ENCODE data around the gene PTPRZ1. TPM values are rescaled to one million over a fixed set of nuclear protein-coding genes. Genes with fewer than 3 reads are reported as not detected.

PTPRZ1 gene
- total RNA-seq, 1 donor from 2014 or later: 4.7 TPM

GRCh38 chr7:122035876-122036275 is 162.9 kb downstream of the PTPRZ1 start:
- Histone ChIP-seq H3K36me3 (ENCODE audit: control insufficient read depth in 3 of 3, insufficient read depth in 3 of 3, low read length in 3 of 3) (no peaks in the 10 kb centered on the region), H3K27ac (ENCODE audit: low read depth, low read length) (no peak overlapping the region), H3K4me1 (ENCODE audit: control insufficient read depth in 3 of 3, insufficient read depth in 3 of 3, low read length in 3 of 3) (no peaks in the 10 kb centered on the region), H3K9ac (ENCODE audit: low read depth in 1 of 3, low read length in 3 of 3) (no peak overlapping the region), H3K27me3 (ENCODE audit: control insufficient read depth in 3 of 3, insufficient read depth in 3 of 3, low read length in 3 of 3) (no peaks in the 10 kb centered on the region), H3K9me3 (ENCODE audit: control insufficient read depth in 3 of 3, low read length in 3 of 3) (no peaks in the 10 kb centered on the region), H3K4me3 (ENCODE audit: low read length in 3 of 3) (no peak overlapping the region)

GRCh38 chr7:122038134-122038533 is 165.2 kb downstream of the PTPRZ1 start:
- H3K27ac ChIP-seq (ENCODE audit: low read depth, low read length): no peak overlapping the region
- no peak overlapping the region for H3K4me3 ChIP-seq (ENCODE audit: low read length in 3 of 3)
- no peak overlapping the region for H3K9ac ChIP-seq (ENCODE audit: low read depth in 1 of 3, low read length in 3 of 3)
- no peaks in the 10 kb centered on the region for H3K36me3 ChIP-seq (ENCODE audit: control insufficient read depth in 3 of 3, insufficient read depth in 3 of 3, low read length in 3 of 3)
- no peaks in the 10 kb centered on the region for H3K9me3 ChIP-seq (ENCODE audit: control insufficient read depth in 3 of 3, low read length in 3 of 3)
- H3K4me1 ChIP-seq (ENCODE audit: control insufficient read depth in 3 of 3, insufficient read depth in 3 of 3, low read length in 3 of 3): no peaks in the 10 kb centered on the region
- no peaks in the 10 kb centered on the region for H3K27me3 ChIP-seq (ENCODE audit: control insufficient read depth in 3 of 3, insufficient read depth in 3 of 3, low read length in 3 of 3)

GRCh38 chr7:122038904-122039303 is 165.9 kb downstream of the PTPRZ1 start:
- Histone ChIP-seq H3K27ac (ENCODE audit: low read depth, low read length) (no peak overlapping the region), H3K36me3 (ENCODE audit: control insufficient read depth in 3 of 3, insufficient read depth in 3 of 3, low read length in 3 of 3) (no peaks in the 10 kb centered on the region), H3K9ac (ENCODE audit: low read depth in 1 of 3, low read length in 3 of 3) (no peak overlapping the region), H3K4me3 (ENCODE audit: low read length in 3 of 3) (no peak overlapping the region), H3K4me1 (ENCODE audit: control insufficient read depth in 3 of 3, insufficient read depth in 3 of 3, low read length in 3 of 3) (no peaks in the 10 kb centered on the region), H3K27me3 (ENCODE audit: control insufficient read depth in 3 of 3, insufficient read depth in 3 of 3, low read length in 3 of 3) (no peaks in the 10 kb centered on the region), H3K9me3 (ENCODE audit: control insufficient read depth in 3 of 3, low read length in 3 of 3) (no peaks in the 10 kb centered on the region)

- no peak overlapping the region for H3K4me3 ChIP-seq (ENCODE audit: low read length in 3 of 3)
- H3K4me1 ChIP-seq (ENCODE audit: control insufficient read depth in 3 of 3, insufficient read depth in 3 of 3, low read length in 3 of 3): no peaks in the 10 kb centered on the region
- H3K9me3 ChIP-seq (ENCODE audit: control insufficient read depth in 3 of 3, low read length in 3 of 3): no peaks in the 10 kb centered on the region
- H3K9ac ChIP-seq (ENCODE audit: low read depth in 1 of 3, low read length in 3 of 3): no peak overlapping the region
- no peak overlapping the region for H3K27ac ChIP-seq (ENCODE audit: low read depth, low read length)
- no peaks in the 10 kb centered on the region for H3K27me3 ChIP-seq (ENCODE audit: control insufficient read depth in 3 of 3, insufficient read depth in 3 of 3, low read length in 3 of 3)
- H3K36me3 ChIP-seq (ENCODE audit: control insufficient read depth in 3 of 3, insufficient read depth in 3 of 3, low read length in 3 of 3): no peaks in the 10 kb centered on the region
Observed at GRCh38 chr7:122040147-122040546, 167.2 kb downstream of the PTPRZ1 start.

- no peak overlapping the region for H3K4me3 ChIP-seq (ENCODE audit: low read length in 3 of 3)
- H3K27me3 ChIP-seq (ENCODE audit: control insufficient read depth in 3 of 3, insufficient read depth in 3 of 3, low read length in 3 of 3): no peaks in the 10 kb centered on the region
- no peak overlapping the region for H3K27ac ChIP-seq (ENCODE audit: low read depth, low read length)
- H3K4me1 ChIP-seq (ENCODE audit: control insufficient read depth in 3 of 3, insufficient read depth in 3 of 3, low read length in 3 of 3): no peaks in the 10 kb centered on the region
- no peaks in the 10 kb centered on the region for H3K36me3 ChIP-seq (ENCODE audit: control insufficient read depth in 3 of 3, insufficient read depth in 3 of 3, low read length in 3 of 3)
- no peak overlapping the region for H3K9ac ChIP-seq (ENCODE audit: low read depth in 1 of 3, low read length in 3 of 3)
- H3K9me3 ChIP-seq (ENCODE audit: control insufficient read depth in 3 of 3, low read length in 3 of 3): no peaks in the 10 kb centered on the region
Observed at GRCh38 chr7:122046402-122046801, 173.4 kb downstream of the PTPRZ1 start.

GRCh38 chr7:122054393-122054792 is 181.4 kb downstream of the PTPRZ1 start:
- H3K27me3 ChIP-seq (ENCODE audit: control insufficient read depth in 3 of 3, insufficient read depth in 3 of 3, low read length in 3 of 3): no peaks in the 10 kb centered on the region
- H3K4me1 ChIP-seq (ENCODE audit: control insufficient read depth in 3 of 3, insufficient read depth in 3 of 3, low read length in 3 of 3): no peaks in the 10 kb centered on the region
- no peak overlapping the region for H3K9ac ChIP-seq (ENCODE audit: low read depth in 1 of 3, low read length in 3 of 3)
- H3K27ac ChIP-seq (ENCODE audit: low read depth, low read length): no peak overlapping the region
- H3K9me3 ChIP-seq (ENCODE audit: control insufficient read depth in 3 of 3, low read length in 3 of 3): no peaks in the 10 kb centered on the region
- no peak overlapping the region for H3K4me3 ChIP-seq (ENCODE audit: low read length in 3 of 3)
- no peaks in the 10 kb centered on the region for H3K36me3 ChIP-seq (ENCODE audit: control insufficient read depth in 3 of 3, insufficient read depth in 3 of 3, low read length in 3 of 3)

- Histone ChIP-seq H3K36me3 (ENCODE audit: control insufficient read depth in 3 of 3, insufficient read depth in 3 of 3, low read length in 3 of 3) (no peaks in the 10 kb centered on the region), H3K4me3 (ENCODE audit: low read length in 3 of 3) (no peak overlapping the region), H3K9me3 (ENCODE audit: control insufficient read depth in 3 of 3, low read length in 3 of 3) (no peaks in the 10 kb centered on the region), H3K27me3 (ENCODE audit: control insufficient read depth in 3 of 3, insufficient read depth in 3 of 3, low read length in 3 of 3) (no peaks in the 10 kb centered on the region), H3K4me1 (ENCODE audit: control insufficient read depth in 3 of 3, insufficient read depth in 3 of 3, low read length in 3 of 3) (no peaks in the 10 kb centered on the region), H3K9ac (ENCODE audit: low read depth in 1 of 3, low read length in 3 of 3) (no peak overlapping the region), H3K27ac (ENCODE audit: low read depth, low read length) (no peak overlapping the region)
Observed at GRCh38 chr7:122055073-122055472, 182.1 kb downstream of the PTPRZ1 start.

- H3K9ac ChIP-seq (ENCODE audit: low read depth in 1 of 3, low read length in 3 of 3): no peak overlapping the region
- no peak overlapping the region for H3K27ac ChIP-seq (ENCODE audit: low read depth, low read length)
- no peaks in the 10 kb centered on the region for H3K36me3 ChIP-seq (ENCODE audit: control insufficient read depth in 3 of 3, insufficient read depth in 3 of 3, low read length in 3 of 3)
- no peaks in the 10 kb centered on the region for H3K4me1 ChIP-seq (ENCODE audit: control insufficient read depth in 3 of 3, insufficient read depth in 3 of 3, low read length in 3 of 3)
- H3K4me3 ChIP-seq (ENCODE audit: low read length in 3 of 3): no peak overlapping the region
- H3K27me3 ChIP-seq (ENCODE audit: control insufficient read depth in 3 of 3, insufficient read depth in 3 of 3, low read length in 3 of 3): no peaks in the 10 kb centered on the region
- H3K9me3 ChIP-seq (ENCODE audit: control insufficient read depth in 3 of 3, low read length in 3 of 3): no peaks in the 10 kb centered on the region
Observed at GRCh38 chr7:122056977-122057376, 184.0 kb downstream of the PTPRZ1 start.

- H3K9ac ChIP-seq (ENCODE audit: low read depth in 1 of 3, low read length in 3 of 3): no peak overlapping the region
- H3K4me1 ChIP-seq (ENCODE audit: control insufficient read depth in 3 of 3, insufficient read depth in 3 of 3, low read length in 3 of 3): no peaks in the 10 kb centered on the region
- no peaks in the 10 kb centered on the region for H3K36me3 ChIP-seq (ENCODE audit: control insufficient read depth in 3 of 3, insufficient read depth in 3 of 3, low read length in 3 of 3)
- H3K4me3 ChIP-seq (ENCODE audit: low read length in 3 of 3): no peak overlapping the region
- no peaks in the 10 kb centered on the region for H3K9me3 ChIP-seq (ENCODE audit: control insufficient read depth in 3 of 3, low read length in 3 of 3)
- no peak overlapping the region for H3K27ac ChIP-seq (ENCODE audit: low read depth, low read length)
- no peaks in the 10 kb centered on the region for H3K27me3 ChIP-seq (ENCODE audit: control insufficient read depth in 3 of 3, insufficient read depth in 3 of 3, low read length in 3 of 3)
Observed at GRCh38 chr7:122059542-122059941, 186.6 kb downstream of the PTPRZ1 start.

GRCh38 chr7:122063146-122063545 is 190.2 kb downstream of the PTPRZ1 start:
- H3K9ac ChIP-seq (ENCODE audit: low read depth in 1 of 3, low read length in 3 of 3): no peak overlapping the region
- H3K27me3 ChIP-seq (ENCODE audit: control insufficient read depth in 3 of 3, insufficient read depth in 3 of 3, low read length in 3 of 3): no peaks in the 10 kb centered on the region
- H3K4me1 ChIP-seq (ENCODE audit: control insufficient read depth in 3 of 3, insufficient read depth in 3 of 3, low read length in 3 of 3): no peaks in the 10 kb centered on the region
- no peak overlapping the region for H3K4me3 ChIP-seq (ENCODE audit: low read length in 3 of 3)
- no peaks in the 10 kb centered on the region for H3K36me3 ChIP-seq (ENCODE audit: control insufficient read depth in 3 of 3, insufficient read depth in 3 of 3, low read length in 3 of 3)
- H3K9me3 ChIP-seq (ENCODE audit: control insufficient read depth in 3 of 3, low read length in 3 of 3): no peaks in the 10 kb centered on the region
- no peak overlapping the region for H3K27ac ChIP-seq (ENCODE audit: low read depth, low read length)

GRCh38 chr7:122064971-122065370 is 192.0 kb downstream of the PTPRZ1 start:
- Histone ChIP-seq H3K27ac (ENCODE audit: low read depth, low read length) (no peak overlapping the region), H3K4me1 (ENCODE audit: control insufficient read depth in 3 of 3, insufficient read depth in 3 of 3, low read length in 3 of 3) (no peaks in the 10 kb centered on the region), H3K27me3 (ENCODE audit: control insufficient read depth in 3 of 3, insufficient read depth in 3 of 3, low read length in 3 of 3) (no peaks in the 10 kb centered on the region), H3K9ac (ENCODE audit: low read depth in 1 of 3, low read length in 3 of 3) (no peak overlapping the region), H3K9me3 (ENCODE audit: control insufficient read depth in 3 of 3, low read length in 3 of 3) (no peaks in the 10 kb centered on the region), H3K36me3 (ENCODE audit: control insufficient read depth in 3 of 3, insufficient read depth in 3 of 3, low read length in 3 of 3) (no peaks in the 10 kb centered on the region), H3K4me3 (ENCODE audit: low read length in 3 of 3) (no peak overlapping the region)

Data from skeletal muscle tissue (tissue), 4 donors.